Measurements from ENCODE around the gene TRIML2. TPM values are rescaled to one million over a fixed set of nuclear protein-coding genes. Genes with fewer than 3 reads are reported as not detected.

The TRIML2 gene
- total RNA-seq, 1 experiment from 2014 or later, result 0.17 TPM

DNA sequence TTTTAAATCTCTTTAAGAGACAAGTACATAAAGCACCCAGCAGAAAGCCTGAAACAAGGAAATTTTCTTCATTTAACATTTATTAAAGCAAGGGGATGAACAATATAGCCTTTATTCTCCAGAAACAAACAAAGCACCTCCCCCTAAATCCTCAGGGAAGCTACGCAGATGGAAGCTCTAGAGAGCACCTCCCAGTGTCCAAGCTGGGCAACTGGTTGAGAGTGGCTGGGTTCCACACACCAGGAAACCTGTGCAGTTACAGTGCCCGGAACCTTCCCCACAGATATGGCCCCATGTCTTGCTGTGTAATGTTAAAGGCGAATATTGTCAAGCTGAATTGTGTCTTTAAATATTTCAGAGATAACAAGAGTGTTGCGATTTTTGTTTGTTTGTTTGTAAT is 21.0 kb upstream of the TRIML2 start:
- H3K27ac ChIP-seq (ENCODE audit: low read depth, low read length, poor library complexity, severe bottlenecking), result no peak overlapping the region
- H3K4me1 ChIP-seq (ENCODE audit: insufficient read depth, low read length, poor library complexity, severe bottlenecking), result no peaks in the 10 kb centered on the region
- CTCF ChIA-PET, result no interaction called here
- BruUV-seq (replicated peaks), result no TSS peak
- no peaks in the 10 kb centered on the region for H3K27me3 ChIP-seq (replicated peaks; ENCODE audit: insufficient read depth, low read depth, low read length, poor library complexity)
- TF ChIP-seq CTCF (conservative IDR thresholded peaks at IDR 0.05; ENCODE audit: low read depth, low read length) (peak; percentile 36; the same call in 1 of the 2 replicates), EZH2 (IDR thresholded peaks at IDR 0.05; ENCODE audit: borderline replicate concordance, low read depth, low read length, poor library complexity, severe bottlenecking) (no peak)
- POLR2A ChIA-PET (ENCODE audit: low non-redundant PET), result no interaction called here
- H3K36me3 ChIP-seq (ENCODE audit: insufficient read depth, low read length, poor library complexity, severe bottlenecking), result no peaks in the 10 kb centered on the region
- H3K4me3 ChIP-seq (ENCODE audit: low read depth, low read length, poor library complexity, severe bottlenecking), result no peak overlapping the region
- no peaks in the 10 kb centered on the region for H3K9me3 ChIP-seq (ENCODE audit: low read depth, low read length, poor library complexity, severe bottlenecking)
- DNase-seq (ENCODE audit: low spot score), result no peak
- intact Hi-C loops (cut with micrococcal nuclease; ENCODE audit: unreplicated experiment), result no loop called here

DNA sequence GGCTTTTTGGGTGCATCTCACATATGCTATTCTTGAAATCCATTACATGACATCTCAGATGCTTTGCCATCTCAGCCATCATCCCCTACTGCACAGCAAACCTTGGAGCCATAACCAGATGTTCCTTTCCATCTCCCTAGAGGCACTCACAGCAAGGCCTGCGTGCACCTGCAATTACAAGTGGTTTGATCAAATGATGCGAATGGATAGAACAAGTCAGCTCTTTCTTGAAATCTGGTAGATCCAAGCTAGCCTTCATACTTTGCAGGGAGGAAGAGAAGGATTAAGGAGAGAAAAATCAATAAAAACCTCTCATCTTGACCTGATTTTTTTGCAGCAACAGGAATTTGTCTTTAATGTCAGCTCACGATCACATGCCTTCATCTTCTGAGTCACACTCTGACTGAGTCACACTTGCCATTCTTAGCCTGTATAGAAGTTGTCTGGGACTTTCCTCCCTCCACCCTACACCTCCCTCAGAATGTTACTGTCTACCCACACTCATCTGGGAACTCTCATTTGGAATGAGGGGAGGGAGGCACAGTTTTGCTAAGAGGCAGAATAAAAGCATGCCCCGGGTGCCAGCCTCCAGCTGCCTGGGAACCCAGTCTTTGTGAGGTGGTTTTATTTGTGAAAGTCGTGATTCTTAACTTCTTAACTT is 17.9 kb upstream of the TRIML2 start:
- no peaks in the 10 kb centered on the region for H3K36me3 ChIP-seq (ENCODE audit: insufficient read depth, low read length, poor library complexity, severe bottlenecking)
- no peaks in the 10 kb centered on the region for H3K4me1 ChIP-seq (ENCODE audit: insufficient read depth, low read length, poor library complexity, severe bottlenecking)
- DNase-seq (ENCODE audit: low spot score), result peak; percentile 38
- no peak overlapping the region for H3K4me3 ChIP-seq (ENCODE audit: low read depth, low read length, poor library complexity, severe bottlenecking)
- H3K9me3 ChIP-seq (ENCODE audit: low read depth, low read length, poor library complexity, severe bottlenecking), result no peaks in the 10 kb centered on the region
- no peak for TF ChIP-seq EZH2 (IDR thresholded peaks at IDR 0.05; ENCODE audit: borderline replicate concordance, low read depth, low read length, poor library complexity, severe bottlenecking)
- TF ChIP-seq CTCF (conservative IDR thresholded peaks at IDR 0.05; ENCODE audit: low read depth, low read length), result no peak
- CTCF ChIA-PET, result no interaction called here
- no peak overlapping the region for H3K27ac ChIP-seq (ENCODE audit: low read depth, low read length, poor library complexity, severe bottlenecking)
- intact Hi-C loops (cut with micrococcal nuclease; ENCODE audit: unreplicated experiment), result no loop called here
- POLR2A ChIA-PET (ENCODE audit: low non-redundant PET), result no interaction called here
- no peaks in the 10 kb centered on the region for H3K27me3 ChIP-seq (replicated peaks; ENCODE audit: insufficient read depth, low read depth, low read length, poor library complexity)
- no TSS peak for BruUV-seq (replicated peaks)

DNA sequence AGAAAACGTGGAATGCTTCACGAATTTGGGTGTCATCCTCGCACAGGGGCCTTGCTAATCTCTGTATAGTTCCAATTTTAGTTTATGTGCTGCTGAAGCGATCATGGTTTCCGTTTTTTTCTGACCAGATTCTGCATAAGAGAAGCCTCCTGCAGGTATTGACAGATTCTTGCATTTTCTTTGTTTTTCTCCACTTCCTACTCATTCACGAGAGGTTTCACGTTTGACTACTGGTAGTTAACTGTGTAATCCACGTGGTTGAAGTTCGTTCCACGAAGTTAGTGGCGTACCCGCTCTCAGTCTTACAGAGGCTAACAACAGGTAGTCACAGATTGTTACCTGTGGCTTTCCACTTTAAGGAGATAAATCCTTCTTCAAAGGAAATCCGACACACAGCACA is 12.1 kb upstream of the TRIML2 start:
- Histone ChIP-seq H3K27ac (ENCODE audit: low read depth, low read length, poor library complexity, severe bottlenecking) (no peak overlapping the region), H3K4me1 (ENCODE audit: insufficient read depth, low read length, poor library complexity, severe bottlenecking) (no peaks in the 10 kb centered on the region), H3K4me3 (ENCODE audit: low read depth, low read length, poor library complexity, severe bottlenecking) (no peak overlapping the region), H3K9me3 (ENCODE audit: low read depth, low read length, poor library complexity, severe bottlenecking) (no peaks in the 10 kb centered on the region), H3K36me3 (ENCODE audit: insufficient read depth, low read length, poor library complexity, severe bottlenecking) (no peaks in the 10 kb centered on the region), H3K27me3 (replicated peaks; ENCODE audit: insufficient read depth, low read depth, low read length, poor library complexity) (no peaks in the 10 kb centered on the region)
- ChIA-PET POLR2A (ENCODE audit: low non-redundant PET) (no interaction called here), CTCF (no interaction called here)
- BruUV-seq (replicated peaks), result no TSS peak
- TF ChIP-seq CTCF (conservative IDR thresholded peaks at IDR 0.05; ENCODE audit: low read depth, low read length) (no peak), EZH2 (IDR thresholded peaks at IDR 0.05; ENCODE audit: borderline replicate concordance, low read depth, low read length, poor library complexity, severe bottlenecking) (no peak)
- DNase-seq (ENCODE audit: low spot score), result no peak
- intact Hi-C loops (cut with micrococcal nuclease; ENCODE audit: unreplicated experiment), result no loop called here
